Endothelial cell of umbilical vein (primary cell): ENCODE data around the gene ZNF491.

Source experiments
- EZH2 ChIP-seq: IDR thresholded peaks from 2 replicates; pipeline ENCODE4 v1.6.1; 2012; ENCODE audit warnings: borderline replicate concordance, low read depth, mild to moderate bottlenecking, moderate library complexity, low read length, inconsistent platforms; ENCODE audit not compliant: severe bottlenecking
- MYC ChIP-seq: IDR thresholded peaks from one replicate; pipeline ENCODE4 v1.6.1; 2011; ENCODE audit warnings: mild to moderate bottlenecking, low read depth, low read length
- POLR2AphosphoS5 ChIP-seq: IDR thresholded peaks from 2 replicates; pipeline ENCODE4 v1.6.1; 2012; ENCODE audit warnings: low read depth, mild to moderate bottlenecking, control low read depth, low read length, moderate library complexity; ENCODE audit not compliant: insufficient read depth

GRCh38 chr19:11752244-11752736 lies 46.0 kb upstream of the ZNF491 start:
- TF ChIP-seq EZH2 (no peak), POLR2AphosphoS5 (no peak), MYC (no peak)
